LoVo (cell line): ENCODE measurements around the gene ADAMTS9.

Source experiments
- DNase-seq: peaks from one replicate; pipeline ENCODE4 v3.0.0-alpha.2; 2016; ENCODE audit warnings: low spot score

Gene ADAMTS9

DNA sequence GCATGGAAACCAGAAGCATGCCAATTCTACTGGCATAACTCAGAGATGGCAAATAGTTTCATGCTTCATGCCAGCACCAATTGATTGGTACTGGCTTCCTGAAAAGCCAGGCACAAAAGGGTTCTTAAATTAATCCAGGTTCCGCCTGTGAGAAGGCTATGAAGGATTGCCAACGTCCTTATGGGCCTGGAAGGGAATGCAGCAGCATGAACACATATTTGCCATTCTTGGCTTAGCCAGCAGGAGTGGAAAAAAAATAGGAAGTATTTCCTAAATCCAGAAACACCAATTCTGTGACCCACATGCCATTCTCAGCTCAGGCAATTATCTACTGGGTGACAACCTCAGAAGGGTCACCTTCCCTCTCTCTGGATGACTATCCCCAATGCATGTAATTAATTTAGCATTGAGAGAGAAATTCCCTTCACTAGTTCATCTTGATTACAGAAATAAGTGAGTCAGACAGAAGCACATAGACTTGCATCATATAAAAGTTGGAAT is 36.0 kb downstream of the ADAMTS9 start:
- DNase-seq: no peak

DNA sequence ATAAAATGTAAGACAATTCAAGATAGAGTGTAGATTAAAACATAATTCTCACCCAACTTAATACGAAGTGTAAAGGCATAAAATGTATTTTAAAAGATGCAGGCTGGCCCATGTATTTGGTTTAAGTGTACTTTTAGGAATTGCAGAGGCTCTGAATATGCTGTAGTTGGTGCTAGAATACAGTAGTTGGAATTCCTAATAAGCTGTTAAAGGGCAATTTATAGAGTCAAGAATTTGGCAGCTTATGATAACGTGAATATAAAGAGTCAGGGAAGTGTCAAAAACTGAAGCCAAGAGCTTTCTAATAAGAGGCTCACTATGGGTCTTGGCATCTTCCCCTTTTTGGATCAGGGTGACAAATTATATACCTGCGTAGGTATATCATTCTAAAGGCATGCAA is 36.5 kb downstream of the ADAMTS9 start:
- DNase-seq: no peak

DNA sequence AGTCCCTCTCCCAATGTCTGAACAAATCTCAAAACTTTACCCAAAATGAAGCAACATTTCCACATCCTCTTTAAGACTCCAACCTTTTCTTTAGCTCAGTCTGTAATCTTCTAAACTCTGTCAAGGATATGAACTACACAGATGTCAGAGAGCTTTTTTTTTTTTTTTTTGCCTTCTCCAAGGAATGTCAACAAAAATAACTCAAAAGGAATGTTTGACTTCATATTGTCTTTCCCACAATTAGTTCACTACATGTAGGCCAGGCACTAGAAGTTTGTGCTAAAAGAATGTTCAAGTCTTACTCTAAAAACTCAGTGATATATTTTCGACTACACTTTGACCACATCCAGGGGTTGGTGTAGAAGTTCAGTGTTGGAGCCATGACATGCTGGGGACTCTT is 37.1 kb downstream of the ADAMTS9 start:
- DNase-seq: no peak

DNA sequence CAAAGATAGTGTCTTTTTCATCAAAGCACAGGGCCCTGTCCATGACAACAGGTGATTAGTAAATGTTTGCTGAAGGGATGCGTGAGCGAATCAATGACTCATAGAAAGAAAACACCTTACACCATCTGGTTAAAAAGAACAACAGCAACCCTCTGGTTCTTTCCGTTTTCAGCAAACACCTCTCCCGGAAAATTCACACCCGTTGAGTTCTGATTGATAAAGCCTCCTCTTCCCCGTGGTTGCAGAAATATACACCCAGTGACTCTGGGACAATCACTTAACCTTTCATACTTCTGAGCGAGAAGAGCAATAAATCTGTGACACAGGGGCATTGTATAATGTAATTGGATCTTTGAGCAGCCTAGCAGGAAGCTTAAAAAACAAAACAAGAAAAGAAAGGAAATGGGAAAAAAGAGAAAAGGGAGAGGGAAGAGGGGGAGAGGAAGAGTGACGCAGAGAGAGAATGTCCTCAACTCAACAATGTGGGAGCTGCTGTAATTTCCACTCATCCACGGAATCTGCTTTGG is 37.6 kb downstream of the ADAMTS9 start:
- no peak for DNase-seq

DNA sequence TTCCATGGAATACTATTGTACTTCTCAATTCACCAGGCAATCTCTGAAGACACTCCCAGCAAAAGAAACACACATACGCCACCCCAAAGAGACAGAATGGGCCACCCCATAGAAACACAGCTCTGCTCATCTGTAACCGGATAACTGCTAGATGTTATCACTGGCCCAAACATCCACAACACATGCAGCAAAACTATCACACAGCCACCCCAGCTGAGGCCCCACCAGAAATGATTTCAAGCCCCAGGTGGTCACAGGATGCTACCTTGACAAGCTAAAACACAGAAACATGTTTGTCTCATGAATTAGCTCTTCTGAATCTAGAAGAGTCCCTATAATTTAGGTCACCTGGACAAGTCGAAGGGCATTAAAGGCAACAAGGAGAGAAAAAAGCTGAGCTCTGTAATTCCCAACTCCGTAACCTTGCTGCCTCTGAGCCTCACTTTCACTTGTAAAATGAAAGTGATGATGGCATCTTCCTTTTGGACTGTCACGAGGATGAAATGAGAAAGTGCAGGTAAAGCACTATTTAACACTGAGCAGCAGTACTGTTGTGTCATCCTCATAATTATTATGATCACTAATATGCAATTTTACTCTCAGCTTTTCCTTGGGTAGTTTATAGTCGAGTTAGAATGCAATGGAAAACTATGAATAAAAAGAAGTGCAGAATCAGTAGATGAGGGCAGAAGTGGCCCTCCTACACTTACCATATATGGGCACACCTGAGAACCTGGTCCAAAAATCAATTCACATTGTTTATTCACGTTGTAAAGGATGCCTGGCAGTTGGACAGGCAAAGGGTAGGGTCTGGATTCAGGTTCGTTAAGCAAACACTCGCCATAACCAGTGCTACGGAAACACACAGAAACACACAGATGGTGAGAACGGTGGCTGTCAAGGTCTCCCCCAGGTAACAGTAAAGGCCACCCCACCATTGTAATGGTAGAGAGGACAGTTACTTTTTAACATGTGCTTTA is 38.6 kb downstream of the ADAMTS9 start:
- no peak for DNase-seq

DNA sequence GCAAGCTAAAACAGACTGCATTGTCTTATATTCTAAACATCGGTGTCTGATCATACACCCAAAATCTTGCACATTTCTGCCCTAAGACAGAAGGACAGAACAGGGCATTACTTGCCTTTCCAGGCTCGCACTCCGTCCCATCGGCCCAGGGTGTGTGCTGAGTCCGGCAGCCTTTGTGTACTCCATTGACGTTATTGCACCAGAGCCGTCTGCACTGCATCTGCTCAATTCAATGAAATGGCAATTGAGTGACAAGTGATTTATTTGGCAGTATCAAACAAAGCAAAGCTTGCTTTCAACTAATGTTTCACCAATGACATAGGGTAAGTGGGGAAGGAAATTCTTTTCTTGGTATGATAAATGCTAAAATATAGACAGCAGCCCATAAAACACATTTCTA is 40.0 kb downstream of the ADAMTS9 start:
- no peak for DNase-seq

DNA sequence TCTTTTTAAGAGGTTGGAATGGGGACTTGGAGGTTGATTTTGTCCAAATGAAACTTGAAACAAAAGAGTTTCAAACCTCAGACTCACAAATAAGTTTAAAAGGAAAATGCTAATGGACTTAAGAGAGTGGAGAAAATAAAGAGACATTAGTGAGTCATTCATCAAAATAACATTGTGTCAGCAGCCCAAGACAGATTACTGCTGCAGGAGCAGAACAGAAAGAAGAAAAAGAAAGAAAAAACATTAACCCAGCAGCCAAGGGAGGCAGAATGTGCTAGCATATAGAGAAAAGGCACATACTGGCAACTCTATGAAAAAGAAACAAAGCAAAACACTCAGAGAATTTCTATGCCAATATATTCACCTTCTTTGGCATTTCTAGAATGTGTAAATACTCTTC is 42.6 kb downstream of the ADAMTS9 start:
- DNase-seq: no peak

DNA sequence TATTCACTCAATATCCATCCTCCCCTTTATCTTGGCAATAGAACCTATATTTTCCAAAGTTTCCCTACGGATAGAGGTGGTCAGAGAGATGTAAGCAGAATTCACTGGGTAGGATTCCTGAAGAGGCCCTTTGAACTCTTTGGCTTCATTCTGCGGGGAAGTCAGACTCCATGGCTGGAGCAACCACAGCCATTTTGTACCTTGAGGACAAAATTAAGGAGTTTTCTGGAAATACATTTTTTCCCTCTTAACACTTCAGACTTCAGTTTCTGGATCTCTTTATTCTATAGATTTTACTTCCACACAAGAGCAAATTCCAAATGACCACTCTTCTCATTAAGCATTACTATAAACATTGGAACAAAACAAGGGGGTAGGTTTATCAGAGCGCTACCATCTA is 43.3 kb downstream of the ADAMTS9 start:
- no peak for DNase-seq

DNA sequence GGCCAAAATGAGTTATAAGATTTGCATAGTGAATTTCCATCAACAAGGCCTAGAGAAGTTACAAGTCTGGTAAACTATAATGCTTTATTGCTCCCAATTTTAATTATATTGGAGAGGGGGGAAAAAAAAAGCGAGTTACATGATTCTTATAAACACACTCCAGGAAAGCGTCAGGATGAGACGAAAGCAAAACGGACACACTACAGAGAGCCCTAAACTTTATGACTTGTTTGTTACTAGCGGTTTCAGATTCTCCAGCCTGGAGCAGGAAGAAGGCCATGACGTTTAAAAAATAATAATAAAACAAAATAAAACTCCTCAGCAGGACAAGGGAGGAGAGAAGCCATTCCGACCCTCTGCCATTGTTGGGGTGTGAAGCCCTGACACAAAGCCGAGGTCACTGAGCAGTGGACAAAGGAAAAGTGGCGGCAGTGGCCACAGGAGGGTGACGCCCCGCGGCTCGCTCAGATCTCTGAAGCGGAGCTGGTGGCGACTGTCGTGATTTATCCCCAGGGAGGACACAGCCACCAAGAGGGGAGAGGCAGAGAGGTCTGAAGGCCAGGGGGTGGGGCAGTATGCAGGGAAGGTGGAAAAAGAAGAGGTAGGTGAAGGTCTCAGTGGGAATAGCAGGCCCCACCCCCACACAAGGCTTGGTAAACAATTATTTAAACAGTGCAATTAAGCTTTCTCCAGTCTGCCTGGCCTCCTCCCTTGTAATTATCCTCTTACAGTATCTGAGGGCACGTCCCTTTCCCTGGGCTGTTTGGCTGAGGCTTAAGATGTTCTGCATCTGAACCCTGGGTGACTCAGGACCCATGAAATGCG is 45.3 kb downstream of the ADAMTS9 start:
- DNase-seq: no peak

DNA sequence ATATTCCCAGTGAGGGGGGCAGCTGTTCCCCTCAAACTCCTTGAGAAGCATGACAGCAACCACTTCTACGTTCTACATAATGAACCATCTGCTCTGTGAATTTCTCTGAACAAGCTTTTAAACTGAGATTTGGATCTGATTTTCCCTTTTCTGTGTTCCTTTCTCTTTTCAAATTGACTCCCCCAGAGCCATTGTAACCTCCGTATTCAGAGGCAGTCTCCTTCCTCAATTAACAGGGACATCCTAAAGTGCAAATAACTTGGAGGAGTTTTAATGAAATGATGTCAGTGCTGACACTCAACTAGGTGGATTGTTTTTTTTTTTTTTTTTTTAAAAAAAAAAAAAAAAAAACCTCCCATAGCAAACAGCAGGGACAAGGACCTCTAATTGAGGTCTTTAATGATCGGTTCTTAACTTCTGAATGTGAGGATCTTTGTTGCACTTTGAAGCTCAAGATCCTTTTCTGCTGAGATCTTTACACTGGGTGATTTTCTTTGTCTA is 48.8 kb downstream of the ADAMTS9 start:
- no peak for DNase-seq

DNA sequence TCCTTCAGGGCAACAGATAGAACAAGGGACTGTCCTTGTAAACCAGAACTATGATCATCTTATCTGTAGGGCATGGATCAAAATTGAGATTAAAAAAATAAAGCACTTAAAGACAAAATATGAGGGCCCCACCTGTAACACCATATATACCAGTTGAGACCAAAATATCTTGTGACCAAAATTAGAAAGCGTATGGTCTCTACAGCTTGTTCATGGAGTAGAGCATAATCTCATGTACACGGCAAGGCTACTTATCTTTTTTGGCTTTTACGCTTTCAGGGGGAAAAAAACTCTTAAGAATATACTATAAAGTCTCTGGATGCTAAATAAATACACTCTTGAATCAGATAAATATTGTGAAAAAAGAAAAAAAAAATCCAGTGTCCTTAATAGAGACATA is 49.3 kb downstream of the ADAMTS9 start:
- DNase-seq: no peak

DNA sequence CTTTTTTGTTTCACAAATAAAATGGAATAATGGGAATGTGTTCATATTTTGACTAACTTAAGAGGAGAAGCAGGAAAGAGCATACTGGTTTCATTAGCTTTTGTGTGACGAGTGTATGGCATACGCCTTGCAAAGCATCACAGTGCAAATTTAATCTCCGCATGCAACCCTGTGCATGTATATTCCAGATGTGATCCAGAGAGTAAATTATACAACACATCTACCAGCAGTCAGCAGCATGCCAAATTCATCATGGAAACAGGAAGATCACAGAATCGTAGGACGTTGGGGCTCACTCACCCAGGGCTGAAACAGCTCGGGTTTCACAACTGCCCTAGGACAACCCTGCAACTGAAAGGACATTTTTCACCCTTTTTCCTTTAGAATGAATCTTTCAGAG is 53.4 kb downstream of the ADAMTS9 start:
- no peak for DNase-seq

DNA sequence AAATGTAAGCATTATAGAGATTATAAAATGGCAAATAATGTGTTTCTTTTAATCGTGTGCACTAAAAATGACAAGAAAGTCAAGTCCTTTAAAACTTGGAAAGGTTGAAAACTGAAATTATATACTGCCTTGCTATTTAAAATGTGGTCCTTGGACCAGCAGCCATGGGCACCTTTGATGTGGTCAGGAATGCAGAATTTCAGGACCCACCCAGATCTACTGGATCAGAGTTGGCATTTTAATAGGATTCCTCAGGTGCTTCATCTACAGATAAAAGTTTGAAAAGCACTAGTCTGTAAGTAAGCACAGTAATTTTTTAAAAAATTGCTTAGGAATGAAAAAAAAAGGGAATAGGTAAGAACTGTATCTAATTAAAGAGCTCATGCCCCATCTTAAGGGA is 55.8 kb downstream of the ADAMTS9 start:
- DNase-seq: peak; percentile 12

DNA sequence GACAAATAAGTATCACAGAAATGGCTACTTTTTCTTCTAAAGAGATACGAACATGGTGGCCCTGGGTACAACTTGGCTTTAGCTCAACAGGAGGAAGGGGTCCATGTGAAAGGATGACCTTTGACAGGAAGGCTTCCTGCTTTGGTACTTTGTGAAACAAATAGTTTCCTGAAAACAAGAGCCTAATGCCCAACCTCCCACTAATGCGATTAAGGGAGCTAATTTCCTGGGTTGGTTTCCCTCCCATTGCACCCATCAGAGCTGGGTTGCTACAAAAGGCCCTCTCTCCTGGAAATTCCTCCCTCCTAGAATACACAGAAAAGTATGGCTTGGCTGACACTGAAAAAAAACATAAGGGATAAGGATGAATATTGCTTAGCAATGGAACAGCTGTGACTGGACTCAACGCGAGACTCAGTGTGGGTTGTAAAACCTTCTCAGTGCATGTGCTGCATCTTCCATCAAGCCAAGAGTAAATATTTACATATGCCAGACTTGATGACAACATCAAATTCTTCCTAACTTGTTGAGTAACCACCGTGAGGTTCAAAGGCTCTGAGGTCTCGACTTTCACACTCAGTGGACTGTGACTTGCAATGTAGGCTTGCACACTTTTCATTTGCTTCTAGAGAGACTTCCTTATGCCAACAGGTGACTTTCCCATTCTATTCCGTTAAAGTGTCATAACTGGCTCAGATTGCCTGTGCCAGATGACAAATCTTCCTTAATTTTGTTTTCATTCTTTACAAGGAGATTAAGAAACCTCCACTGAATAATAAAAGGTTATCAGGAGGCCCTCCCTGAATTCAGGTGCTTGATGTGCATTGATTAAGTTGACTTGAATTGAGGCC is 60.1 kb downstream of the ADAMTS9 start:
- DNase-seq: peak; percentile 31

DNA sequence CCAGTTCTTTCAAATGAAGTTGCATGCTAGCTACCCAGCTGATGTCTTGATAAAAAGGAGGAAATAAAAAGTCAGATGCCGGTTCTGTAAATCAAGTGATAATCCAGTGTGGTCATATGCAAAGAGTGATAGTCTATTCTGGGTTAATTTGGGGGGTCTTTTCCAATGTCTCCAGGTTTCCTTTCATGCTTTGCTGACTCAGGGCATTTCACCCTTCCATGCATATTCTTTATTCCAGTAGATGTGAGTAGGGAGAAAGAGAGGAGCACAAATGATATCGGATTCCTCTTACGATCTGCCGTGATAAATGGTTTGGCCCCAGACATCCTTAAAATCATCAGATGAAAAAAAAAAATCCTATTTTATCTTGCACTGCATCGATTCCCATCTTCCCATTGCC is 60.8 kb downstream of the ADAMTS9 start:
- no peak for DNase-seq

DNA sequence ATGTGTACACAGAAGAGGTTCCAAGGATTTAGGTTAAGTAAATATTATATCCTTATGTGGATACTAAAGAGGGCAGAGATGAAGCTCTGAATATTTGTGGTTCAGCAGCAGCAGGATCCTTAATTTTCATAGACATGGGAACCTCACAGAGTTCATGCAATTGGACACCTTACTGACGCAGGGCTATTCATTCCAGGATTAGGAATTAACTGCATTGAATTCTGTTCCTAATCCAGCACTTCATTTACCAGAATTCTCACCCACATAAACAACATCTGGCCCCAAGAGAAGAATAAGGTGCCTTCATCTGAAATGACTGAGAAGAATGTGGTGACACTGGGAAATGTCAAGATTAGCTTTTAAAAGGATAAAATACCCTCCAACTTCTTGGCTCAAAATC is 62.4 kb downstream of the ADAMTS9 start:
- DNase-seq: no peak

DNA sequence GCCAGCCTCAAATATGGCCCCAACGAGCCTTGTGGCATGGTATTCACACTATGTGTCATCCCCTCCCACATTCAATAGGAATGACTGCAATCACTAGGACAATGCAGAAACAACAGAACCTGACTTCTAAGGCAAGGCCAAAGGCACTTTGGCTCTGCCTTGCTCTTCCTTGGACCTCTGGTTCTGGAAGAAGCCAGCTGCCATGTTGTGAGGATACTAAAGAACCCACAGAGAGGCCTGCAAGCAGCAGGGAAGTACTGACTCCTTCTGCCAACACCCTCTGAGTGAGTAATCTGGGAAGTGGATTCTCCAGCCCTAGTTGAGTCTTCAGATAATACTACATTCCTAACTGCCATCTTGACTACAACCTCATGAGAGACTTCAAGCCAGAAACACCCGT is 64.7 kb downstream of the ADAMTS9 start:
- DNase-seq: no peak

DNA sequence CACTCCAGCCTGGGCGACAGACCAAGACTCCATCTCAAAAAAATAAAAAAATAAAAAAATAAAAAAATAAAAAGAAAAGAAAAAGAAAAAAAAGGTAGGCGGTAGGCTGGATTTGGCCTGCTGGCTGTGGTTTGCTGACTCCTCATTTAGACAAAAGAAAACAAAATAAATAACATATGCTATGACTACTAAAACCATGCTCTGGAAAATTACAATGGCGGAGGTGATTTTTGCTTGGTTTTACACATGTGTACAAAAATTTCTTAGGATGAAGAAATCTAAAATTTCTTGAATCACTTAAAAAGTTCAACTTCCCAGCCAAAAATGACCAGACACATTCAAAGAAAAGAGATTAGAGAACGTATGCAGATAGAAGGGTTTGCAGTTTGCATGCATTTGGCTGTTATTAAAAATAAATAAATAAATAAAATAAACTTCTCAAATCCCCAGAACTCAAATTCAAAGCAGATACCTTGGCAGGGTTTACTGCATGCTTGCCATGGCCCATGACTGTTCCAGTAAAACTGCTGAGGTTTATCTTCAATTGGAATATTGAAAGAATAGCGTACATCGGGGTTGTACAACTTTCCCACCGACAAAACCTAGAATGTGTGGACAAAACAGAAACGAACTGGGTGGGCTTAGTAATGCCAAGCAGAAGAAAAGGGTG is 65.9 kb downstream of the ADAMTS9 start:
- DNase-seq: no peak

DNA sequence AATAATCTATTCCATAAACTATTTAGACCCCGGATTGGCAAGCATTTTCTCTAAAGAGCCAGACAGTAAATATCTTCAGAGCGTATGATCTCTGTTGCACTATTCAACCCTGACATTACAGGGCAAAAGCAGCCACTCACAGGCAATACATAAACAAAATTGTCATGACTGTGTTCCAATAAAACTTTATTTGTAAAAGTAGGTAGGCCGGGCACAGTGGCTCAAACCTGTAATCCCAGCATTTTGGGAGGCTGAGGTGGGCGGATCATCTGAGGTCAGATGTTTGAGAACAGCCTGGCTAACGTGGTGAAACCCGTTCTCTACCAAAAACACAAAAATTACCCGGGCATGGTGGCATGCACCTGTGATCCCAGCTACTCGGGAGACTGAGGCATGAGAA is 66.5 kb downstream of the ADAMTS9 start:
- DNase-seq: no peak

DNA sequence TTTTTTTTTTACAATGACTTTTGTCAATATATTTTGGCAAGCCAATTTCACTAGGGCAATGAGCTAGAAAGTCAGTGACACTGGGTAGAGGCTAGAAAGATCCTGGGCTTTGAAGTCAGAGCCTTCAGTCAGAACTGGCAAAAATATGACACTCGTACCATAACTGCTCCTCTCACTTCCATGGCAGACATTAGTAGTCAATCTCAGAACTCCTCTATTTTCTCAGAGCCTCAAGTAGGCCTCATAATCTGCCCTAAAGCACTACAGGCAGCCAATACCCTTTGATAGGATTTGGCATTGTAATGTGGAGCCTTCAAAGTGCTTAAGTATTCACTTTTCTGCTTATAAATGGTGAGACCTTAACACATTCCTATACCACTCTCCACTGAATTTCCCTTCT is 67.8 kb downstream of the ADAMTS9 start:
- DNase-seq: no peak

DNA sequence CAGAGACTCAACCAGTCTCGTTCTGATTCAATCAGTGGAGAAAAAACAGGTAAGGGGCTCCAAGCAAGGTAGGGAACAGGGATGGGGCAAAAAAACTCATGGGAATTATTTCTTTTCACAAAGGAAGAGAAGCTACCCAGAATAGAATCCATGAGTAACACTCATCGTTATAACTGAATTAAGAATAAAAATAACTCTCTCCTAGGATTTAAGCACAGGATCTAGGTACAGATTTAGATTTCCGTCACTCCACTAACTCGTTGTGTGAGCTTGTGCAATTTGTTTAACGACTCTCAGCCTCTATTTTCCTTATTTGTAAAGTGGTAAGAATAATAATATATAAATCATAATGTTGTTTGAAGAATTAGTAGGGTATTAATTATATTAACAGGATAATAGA is 68.6 kb downstream of the ADAMTS9 start:
- no peak for DNase-seq
